Adrenal gland (tissue), 12 donors: ENCODE measurements around the gene KCNH8. TPM values are rescaled to one million over a fixed set of nuclear protein-coding genes. Genes with fewer than 3 reads are reported as not detected.

Source experiments
- DNase-seq, 7 donors: peaks; one replicate each; pipeline ENCODE4 v3.0.0-alpha.2; 2019 to 2020
- H3K27ac ChIP-seq, 5 donors: fragments of 200-600 bp; sonication (generic) in 4 of 5; 1 replicate in 3 of 5; 2 replicates in 2 of 5; pipeline versions ENCODE4 v1.5.1 to v1.8.0; 2016 to 2020; ENCODE audit warnings: mild to moderate bottlenecking in 1 of 5
- H3K27me3 ChIP-seq: fragments of 200-600 bp; 2 replicates; pipeline ENCODE4 v1.8.0; 2021
- H3K36me3 ChIP-seq, 2 donors: fragments of 200-600 bp; replicated peaks in 1 of 2; 1 replicate in 1 of 2; 2 replicates in 1 of 2; pipeline versions ENCODE4 v1.5.1 to v1.8.0; 2018 to 2022
- H3K4me1 ChIP-seq, 2 donors: fragments of 200-600 bp; replicated peaks in 1 of 2; 1 replicate in 1 of 2; 2 replicates in 1 of 2; pipeline versions ENCODE4 v1.5.1 to v1.8.0; 2018 to 2021
- H3K4me3 ChIP-seq, 4 donors: fragments of 200-600 bp; sonication (generic) in 3 of 4; one replicate each; pipeline ENCODE4 v1.5.1; 2016 to 2018
- H3K9me3 ChIP-seq, 3 donors: fragments of 200-600 bp; sonication (generic) in 1 of 3; replicated peaks in 1 of 3; 1 replicate in 2 of 3; 2 replicates in 1 of 3; pipeline versions ENCODE4 v1.5.1 to v1.8.0; 2016 to 2021
- CTCF ChIP-seq, 6 experiments: fragments of 450-650 bp in 4 of 6; fragments of 200-600 bp in 2 of 6; sonication (generic) in 1 of 6; IDR thresholded peaks; 1 replicate in 5 of 6; 2 replicates in 1 of 6; pipeline versions ENCODE4 v1.5.1 to v1.8.0; 2016 to 2021; ENCODE audit warnings: antibody characterized with exemption in 6 of 6, mild to moderate bottlenecking in 2 of 6, moderate library complexity in 1 of 6
- POLR2A ChIP-seq, 2 donors: fragments of 450-650 bp; IDR thresholded peaks; one replicate each; pipeline ENCODE4 v1.6.1; 2017; ENCODE audit warnings: antibody characterized with exemption in 2 of 2, mild to moderate bottlenecking in 2 of 2, moderate library complexity in 1 of 2
- WGBS, 4 donors: extraction: QIAGEN DNeasy Blood & Tissue Kit in 2 of 4; methylation state at CpG; one replicate each; pipeline versions ENCODE4 v1.1.5 to v1.1.7; 2013 to 2017; 5-methylcytosine and 5-hydroxymethylcytosine counted together
- intact Hi-C, 2 donors: fragments of 100-400 bp; cut with DNase I; formaldehyde crosslinking; loops; one replicate each; pipeline versions ENCODE4 v1.14.1 to v1.15.0; 2022 to 2023
- polyA plus RNA-seq, 3 donors: library from polyadenylated mRNA; stranded (reverse); fragments of 200-250 nt in 2 of 3; fragments of 350-450 nt in 1 of 3; fragmentation: Illumina TruSeq in 1 of 3; extraction: RNeasy Lipid Tissue Mini Kit (QIAGEN cat#74804) in 1 of 3; gene quantifications; one replicate each; pipeline ENCODE4 v1.2.3, GENCODE V29; 2013 to 2014
- total RNA-seq, 9 donors: library from RNA; depleted of rRNA in 4 of 9; stranded (reverse); fragments of >200 nt in 4 of 9; fragments of 120-200 nt in 1 of 9; fragmentation: NEBNext Ultra II Directional in 1 of 9; extraction: Animal tissue kit (Norgen Biotek cat#: 25700) in 1 of 9; gene quantifications; one replicate each; pipeline versions ENCODE4 v1.1.0 to v1.2.4, GENCODE V29; 2013 to 2023
- donor health status: healthy with polysubstance abuse.
- donor health status: Bipolar disorder and iron deficiency.
- donor health status: DM: yes; HTN: yes; CAD: no.
- donor health status: DM: no; HTN: no; CAD: no.
- donor health status: DM: no; HTN: no; CAD: no.
- donor health status: DM: yes; HTN: yes; CAD: no.

Gene KCNH8
- total and polyA plus RNA-seq, 12 donors, result 0.27 to 7.6 (median 2.1) TPM

GRCh38 chr3:19539518-19540392, 391.4 kb downstream of the KCNH8 start:
- TF ChIP-seq CTCF (IDR thresholded peaks at IDR 0.05), result no peak
- DNase-seq, result no peak
- H3K27ac ChIP-seq, result no peak overlapping the region
- H3K9me3 ChIP-seq, result no peaks in the 10 kb centered on the region
- no peaks in the 10 kb centered on the region for H3K36me3 ChIP-seq
- no peak overlapping the region for H3K4me3 ChIP-seq
- WGBS, 4 donors, result 35 to 55% (median 40%) methylated on average over 2 of the region's 2 CpGs
- intact Hi-C loops, result loop anchor here in 1 of 2 donors (10.0 kb wide), 2 partner anchors 195 to 475 kb away; no protein-coding TSS in a partner anchor
- no peaks in the 10 kb centered on the region for H3K4me1 ChIP-seq
- H3K27me3 ChIP-seq, result no peaks in the 10 kb centered on the region

GRCh38 chr3:19540464-19540863, 392.2 kb downstream of the KCNH8 start:
- no peaks in the 10 kb centered on the region for H3K27me3 ChIP-seq
- intact Hi-C loops, result loop anchor here in 1 of 2 donors (10.0 kb wide), 1 partner anchor 476 kb away; no protein-coding TSS in a partner anchor
- no peaks in the 10 kb centered on the region for H3K9me3 ChIP-seq
- H3K36me3 ChIP-seq, result no peaks in the 10 kb centered on the region
- no peak overlapping the region for H3K27ac ChIP-seq
- DNase-seq, result no peak
- no peaks in the 10 kb centered on the region for H3K4me1 ChIP-seq
- H3K4me3 ChIP-seq, result no peak overlapping the region
- WGBS, 4 donors, result 58 to 76% (median 74%) methylated on average over 3 of the region's 3 CpGs
- TF ChIP-seq CTCF (IDR thresholded peaks at IDR 0.05) (no peak), POLR2A (IDR thresholded peaks at IDR 0.05) (no peak)

- WGBS, 4 donors, result 48 to 80% (median 65%) methylated on average over 2 of the region's 2 CpGs
- Histone ChIP-seq H3K27ac (no peak overlapping the region), H3K4me3 (no peak overlapping the region), H3K27me3 (no peaks in the 10 kb centered on the region), H3K4me1 (no peaks in the 10 kb centered on the region), H3K9me3 (no peaks in the 10 kb centered on the region), H3K36me3 (no peaks in the 10 kb centered on the region)
- TF ChIP-seq POLR2A (IDR thresholded peaks at IDR 0.05), result no peak
- intact Hi-C loops, result loop anchor here in 1 of 2 donors (10.0 kb wide), 1 partner anchor 476 kb away; no protein-coding TSS in a partner anchor
- DNase-seq, result no peak
Measured at GRCh38 chr3:19541284-19541683, 393.0 kb downstream of the KCNH8 start.

GRCh38 chr3:19543212-19543841, 395.0 kb downstream of the KCNH8 start:
- Histone ChIP-seq H3K27ac (no peak overlapping the region), H3K4me3 (no peak overlapping the region), H3K9me3 (no peaks in the 10 kb centered on the region), H3K4me1 (no peaks in the 10 kb centered on the region), H3K27me3 (no peaks in the 10 kb centered on the region), H3K36me3 (no peaks in the 10 kb centered on the region)
- WGBS, 4 donors, result 23 to 24% (median 23%) methylated on average over 4 of the region's 4 CpGs
- peak in 5 of 7 donors; percentile 8 to 56 (median 22) for DNase-seq
- TF ChIP-seq CTCF (IDR thresholded peaks at IDR 0.05) (peak in 5 of 6 experiments; percentile 25 to 61 (median 47)), POLR2A (IDR thresholded peaks at IDR 0.05) (no peak)
- intact Hi-C loops, result loop anchor here in 1 of 2 donors (10.0 kb wide), 1 partner anchor 479 kb away; no protein-coding TSS in a partner anchor
